HG03064 (cell line): ENCODE measurements around the gene ID1.
A peak's percentile ranks its signal among the peaks of the same experiment; 100 is the strongest.
"Not testable (repeated sequence)": the region's sequence is repeated elsewhere in the genome, so short reads cannot be mapped to it uniquely, and the experiment has no call there.

Experiments
- ATAC-seq: cut with Tn5 transposase; IDR thresholded peaks from one replicate; pipeline ENCODE4 v1.9.1; 2021; ENCODE audit warnings: low read depth; ENCODE audit not compliant: unreplicated experiment

ID1 gene

DNA sequence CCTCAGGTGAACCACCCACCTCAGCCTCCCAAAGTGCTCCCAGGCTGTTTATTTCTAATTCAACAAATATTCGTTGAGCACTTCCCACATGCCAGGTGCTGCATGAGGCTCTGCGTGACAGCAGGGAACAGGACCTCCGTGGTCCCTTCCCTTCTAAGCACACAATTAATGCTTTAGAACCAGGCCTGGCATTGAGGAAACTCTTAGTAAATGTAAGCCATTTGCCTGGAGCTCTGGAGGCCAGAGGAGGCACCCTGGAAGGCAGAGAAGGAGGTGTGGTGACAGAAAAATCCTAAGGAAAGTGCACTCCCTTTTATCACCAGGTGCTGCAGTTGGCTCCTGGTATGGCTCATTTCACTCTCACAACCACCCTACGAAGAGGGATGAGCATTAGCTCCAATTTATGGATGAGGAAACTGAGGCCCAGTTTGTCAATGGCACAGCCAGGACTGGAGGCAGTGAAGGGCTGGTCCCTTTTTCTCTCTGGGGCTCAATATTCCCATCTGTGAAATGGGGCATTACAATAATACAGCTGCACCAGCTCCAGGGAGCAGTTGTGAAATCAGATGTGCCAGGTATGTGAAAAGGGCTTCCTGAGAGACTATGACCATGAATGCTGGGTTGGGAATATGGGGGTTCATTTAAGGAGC lies 8.1 kb upstream of the ID1 start:
- ATAC-seq, result no peak

DNA sequence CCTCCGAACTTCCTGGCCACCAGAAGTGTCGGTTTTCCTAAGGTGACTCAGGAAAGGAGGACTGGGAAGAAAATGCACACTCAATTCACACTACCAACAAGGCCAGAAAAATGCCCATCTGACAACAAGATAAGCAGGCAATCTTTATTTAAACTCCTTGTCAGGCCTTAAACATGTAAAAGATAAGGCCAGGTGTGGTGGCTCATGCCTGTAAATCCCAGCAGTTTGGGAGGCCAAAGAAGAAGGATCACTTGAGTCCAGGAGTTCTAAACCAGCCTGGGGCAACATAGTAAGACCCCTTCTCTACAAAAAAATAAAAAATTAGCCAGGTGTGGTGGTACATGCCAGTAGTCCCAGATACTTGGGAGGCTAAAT lies 7.6 kb upstream of the ID1 start:
- ATAC-seq, result no peak

DNA sequence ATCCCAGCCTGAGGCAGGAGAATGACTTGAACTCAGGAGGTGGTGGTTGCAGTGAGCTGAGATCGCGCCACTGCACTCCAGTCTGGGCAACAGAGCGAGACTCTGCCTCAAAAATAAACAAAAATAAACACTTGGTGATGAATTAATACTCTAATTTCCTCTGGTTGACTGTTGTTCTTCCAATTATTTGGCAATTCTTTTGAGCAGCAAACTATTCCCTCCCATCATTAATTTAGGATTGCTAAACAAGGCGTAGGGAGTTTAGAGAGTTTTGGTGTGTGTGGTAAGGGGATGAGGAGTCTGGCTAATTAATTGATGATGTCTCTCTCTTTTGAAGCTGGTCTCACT lies 2.7 kb upstream of the ID1 start:
- ATAC-seq, result no peak

DNA sequence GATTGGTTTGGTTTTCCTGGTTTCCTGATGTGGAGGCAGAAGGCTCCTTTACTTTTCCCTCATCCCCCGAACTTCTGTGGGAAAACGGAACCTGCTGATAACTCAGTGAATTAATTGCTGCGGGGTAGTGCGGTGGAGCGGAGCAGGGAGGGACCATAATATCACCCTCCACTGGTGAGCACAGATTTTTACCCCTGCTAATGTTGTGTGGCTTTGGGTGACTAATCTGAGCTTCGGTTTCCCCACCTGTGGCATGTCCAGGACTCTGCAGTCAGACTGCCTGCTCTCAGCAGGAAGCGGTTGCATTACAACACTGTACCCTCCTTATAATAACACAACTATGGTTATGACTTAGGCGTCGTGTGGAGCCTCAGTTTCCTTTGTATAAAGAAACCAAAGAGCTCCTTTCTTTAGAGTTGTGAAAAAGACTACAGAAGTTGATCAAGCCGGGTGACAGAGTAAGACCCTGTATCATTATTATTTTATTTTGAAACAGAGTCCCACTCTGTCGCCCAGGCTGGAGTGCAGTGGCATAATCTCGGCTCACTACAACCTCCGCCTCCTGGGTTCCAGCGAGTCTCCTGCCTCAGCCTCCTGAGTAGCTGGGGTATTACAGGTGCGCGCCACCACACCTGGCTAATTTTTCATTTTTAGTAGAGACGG lies 2.2 kb upstream of the ID1 start:
- peak; percentile 59 for ATAC-seq

DNA sequence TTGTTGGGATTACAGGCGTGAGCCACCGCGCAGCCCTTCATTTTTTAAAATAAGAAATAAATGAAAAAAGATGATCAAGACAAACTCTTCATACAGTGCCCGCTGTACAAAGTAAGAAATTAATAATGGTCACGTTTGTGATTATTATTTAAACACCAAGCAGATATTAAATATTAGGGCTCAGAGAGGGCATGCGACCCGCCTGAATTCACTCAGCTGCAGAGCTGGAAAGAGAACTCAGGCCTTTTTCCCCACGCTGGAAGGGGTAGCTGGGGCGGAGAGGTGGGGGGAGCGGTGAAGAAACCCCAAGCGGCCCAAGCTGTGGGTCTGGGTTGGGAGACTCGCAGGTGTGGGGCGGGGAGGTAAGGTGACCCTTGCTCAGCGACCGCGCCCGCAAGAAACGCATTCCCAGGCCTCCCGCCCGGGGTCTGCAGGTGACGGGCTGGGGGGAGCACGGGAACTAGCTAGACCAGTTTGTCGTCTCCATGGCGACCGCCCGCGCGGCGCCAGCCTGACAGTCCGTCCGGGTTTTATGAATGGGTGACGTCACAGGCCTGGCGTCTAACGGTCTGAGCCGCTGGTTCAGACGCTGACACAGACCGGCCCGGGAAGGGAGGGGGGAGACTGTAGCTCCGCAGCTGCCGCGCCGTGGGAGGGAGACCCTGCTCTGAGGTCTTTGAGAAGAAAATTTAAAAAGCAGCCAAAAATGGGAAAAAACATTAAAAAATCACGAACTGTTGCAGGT lies 1.1 kb upstream of the ID1 start:
- no peak for ATAC-seq

DNA sequence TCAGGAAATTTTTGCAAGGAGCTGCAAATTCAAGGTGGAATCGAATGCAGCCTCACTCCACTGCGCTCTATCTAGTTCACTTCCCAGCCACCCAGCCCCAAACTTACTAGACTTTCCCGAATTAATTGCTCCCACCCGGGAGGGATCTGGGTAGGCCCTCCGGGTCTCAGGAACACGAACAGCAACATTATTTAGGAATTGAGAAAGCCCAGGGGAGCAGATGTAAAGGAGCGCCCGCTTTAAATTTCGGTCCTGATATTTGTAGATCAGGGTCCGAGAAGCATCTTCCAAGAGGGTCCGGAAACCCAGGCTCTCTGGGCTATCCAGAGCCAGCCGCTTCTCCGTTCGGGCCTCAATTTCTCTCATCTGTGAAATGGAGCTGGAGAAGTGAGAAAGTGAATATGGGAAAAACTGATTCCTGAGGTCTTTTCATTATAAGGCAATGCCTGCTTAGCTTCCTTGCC lies 490 bp upstream of the ID1 start:
- no peak for ATAC-seq

DNA sequence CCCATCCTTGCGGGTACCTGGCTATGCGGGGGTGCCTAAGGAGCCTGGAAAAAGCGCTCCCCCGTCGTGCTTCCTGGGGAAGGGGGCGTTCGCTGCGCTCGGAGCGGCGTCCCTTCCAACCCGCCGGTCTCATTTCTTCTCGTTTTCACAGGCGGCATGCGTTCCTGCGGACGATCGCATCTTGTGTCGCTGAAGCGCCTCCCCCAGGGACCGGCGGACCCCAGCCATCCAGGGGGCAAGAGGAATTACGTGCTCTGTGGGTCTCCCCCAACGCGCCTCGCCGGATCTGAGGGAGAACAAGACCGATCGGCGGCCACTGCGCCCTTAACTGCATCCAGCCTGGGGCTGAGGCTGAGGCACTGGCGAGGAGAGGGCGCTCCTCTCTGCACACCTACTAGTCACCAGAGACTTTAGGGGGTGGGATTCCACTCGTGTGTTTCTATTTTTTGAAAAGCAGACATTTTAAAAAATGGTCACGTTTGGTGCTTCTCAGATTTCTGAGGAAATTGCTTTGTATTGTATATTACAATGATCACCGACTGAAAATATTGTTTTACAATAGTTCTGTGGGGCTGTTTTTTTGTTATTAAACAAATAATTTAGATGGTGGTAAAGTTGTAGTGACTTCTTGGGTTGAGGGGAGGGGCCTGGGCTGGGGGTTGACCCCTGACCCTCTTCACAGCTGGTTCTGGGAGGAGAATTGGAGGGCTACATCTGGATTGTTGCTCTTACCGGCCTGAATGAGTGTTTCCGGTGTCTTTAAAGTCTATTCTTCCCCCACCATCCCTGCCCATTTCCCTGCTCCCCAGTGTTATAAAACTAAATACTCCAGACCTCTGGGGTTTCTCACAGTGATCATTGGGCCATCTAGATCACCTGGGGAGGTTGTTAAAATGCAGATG lies 1.1 kb downstream of the ID1 start:
- no peak for ATAC-seq

DNA sequence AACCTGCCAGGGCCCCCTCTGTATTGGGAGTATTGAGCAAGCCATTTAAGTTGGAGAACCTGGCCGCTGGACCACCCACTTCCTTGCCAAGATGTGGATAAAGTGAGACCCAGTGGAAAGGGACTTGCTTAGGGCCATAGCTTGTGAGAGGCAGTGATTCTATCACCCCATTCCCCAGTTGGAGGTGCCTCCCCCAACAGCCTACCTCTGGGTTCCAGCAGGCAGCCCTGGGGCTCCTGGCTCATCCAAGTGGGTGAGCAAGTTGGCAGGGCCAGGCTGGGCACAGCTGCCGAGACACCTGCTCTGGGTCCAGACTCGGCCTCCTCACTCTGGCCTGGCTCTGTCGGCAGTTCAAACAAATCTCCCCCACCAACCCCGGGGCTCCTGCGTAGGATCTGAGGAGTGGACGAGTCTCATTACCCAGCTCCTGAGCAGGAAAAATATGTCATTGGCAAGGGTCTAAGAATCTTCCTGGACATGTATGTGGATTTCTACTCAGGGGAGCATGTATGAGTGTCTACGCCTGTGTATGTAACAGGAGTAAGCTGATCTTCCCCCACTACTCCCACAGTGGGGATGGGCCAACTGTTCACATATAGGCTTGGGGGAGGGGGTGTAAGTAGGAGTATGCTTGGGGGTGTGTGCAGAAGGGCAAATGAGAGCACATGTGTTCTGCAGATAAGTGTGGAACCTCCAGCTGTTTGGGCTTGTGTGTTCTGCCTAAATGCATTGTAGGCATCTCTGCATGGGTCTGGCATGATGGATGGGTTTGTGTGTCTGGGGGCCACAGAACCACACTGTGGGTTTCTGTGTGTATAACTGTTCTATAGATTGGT lies 1.9 kb downstream of the ID1 start:
- no peak for ATAC-seq

DNA sequence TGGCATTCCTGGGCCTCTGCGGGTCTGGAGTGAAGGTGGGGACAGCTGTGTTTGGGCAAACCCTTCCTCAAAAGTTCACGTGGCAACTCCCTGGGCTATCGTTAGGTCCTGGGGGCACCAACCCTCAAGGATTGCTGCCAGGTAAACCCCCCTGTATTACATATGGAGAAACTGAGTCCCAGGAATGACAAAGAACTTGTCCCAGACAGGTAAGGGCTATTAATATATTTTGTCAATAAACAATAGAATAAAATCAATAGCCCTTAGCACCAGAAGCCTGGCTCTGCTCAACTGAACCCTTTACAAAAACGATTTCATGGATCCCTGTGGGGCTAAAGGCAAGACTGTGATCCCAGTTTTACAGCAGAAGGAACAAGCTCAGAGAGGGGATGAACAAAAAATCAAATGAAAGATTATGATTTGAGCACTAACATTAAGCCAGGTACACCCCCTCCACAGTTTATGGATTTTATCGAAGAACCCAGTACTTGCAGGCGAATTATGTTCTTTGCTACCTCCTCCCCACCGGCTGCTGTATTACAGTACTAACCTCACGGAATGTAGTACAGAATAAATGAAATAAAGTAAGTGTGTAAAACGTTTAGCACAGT lies 2.7 kb downstream of the ID1 start:
- ATAC-seq, result no peak

DNA sequence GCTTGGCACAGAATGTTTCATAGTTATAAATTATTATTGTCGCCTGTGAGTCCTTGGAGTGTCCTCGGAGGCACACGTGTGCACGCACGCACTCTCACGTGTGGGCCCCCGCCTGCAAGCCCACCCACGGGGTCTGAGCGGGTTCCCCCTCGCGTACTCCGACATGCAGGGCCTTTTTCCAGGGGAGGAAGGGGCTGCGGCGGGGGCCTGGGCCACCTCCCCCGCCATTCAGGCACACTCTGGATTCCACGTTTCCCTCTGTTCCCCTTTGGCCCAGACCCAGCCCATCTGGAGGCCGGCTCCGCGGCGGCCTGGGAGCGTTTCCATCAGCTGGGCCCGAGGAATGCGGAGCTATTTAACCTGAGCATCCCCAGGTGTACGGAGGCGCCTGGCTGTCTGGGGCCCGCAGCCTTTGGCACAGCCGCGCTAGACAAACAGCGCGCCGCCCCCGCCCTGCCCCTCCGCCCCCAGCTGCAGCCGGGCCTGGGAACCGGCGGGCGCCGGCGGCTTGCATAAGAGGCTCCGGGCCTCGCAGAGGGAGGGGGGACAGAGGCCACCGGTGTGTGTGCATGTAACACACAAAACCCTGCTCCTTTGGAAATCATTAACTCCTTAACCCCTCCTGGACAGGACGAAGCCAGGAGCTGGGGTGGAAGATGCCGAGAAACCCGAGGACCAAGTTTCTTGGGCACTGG lies 3.3 kb downstream of the ID1 start:
- no peak for ATAC-seq

DNA sequence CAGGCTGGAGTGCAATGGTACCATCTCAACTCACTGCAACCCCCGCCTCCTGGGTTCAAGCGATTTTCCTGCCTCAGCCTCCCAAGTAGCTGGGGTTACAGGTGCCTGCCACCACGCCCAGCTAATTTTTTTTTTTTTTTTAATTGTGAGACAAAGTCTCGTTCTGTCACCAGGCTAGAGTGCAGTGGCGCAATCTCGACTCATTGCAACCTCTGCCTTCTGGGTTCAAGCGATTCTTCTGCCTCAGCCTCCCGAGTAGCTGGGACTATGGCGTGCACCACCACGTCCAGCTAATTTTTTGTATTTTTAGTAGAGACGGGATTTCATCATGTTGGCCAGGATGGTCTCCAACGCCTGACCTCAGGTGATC lies 7.2 kb downstream of the ID1 start:
- not testable (repeated sequence) for ATAC-seq

DNA sequence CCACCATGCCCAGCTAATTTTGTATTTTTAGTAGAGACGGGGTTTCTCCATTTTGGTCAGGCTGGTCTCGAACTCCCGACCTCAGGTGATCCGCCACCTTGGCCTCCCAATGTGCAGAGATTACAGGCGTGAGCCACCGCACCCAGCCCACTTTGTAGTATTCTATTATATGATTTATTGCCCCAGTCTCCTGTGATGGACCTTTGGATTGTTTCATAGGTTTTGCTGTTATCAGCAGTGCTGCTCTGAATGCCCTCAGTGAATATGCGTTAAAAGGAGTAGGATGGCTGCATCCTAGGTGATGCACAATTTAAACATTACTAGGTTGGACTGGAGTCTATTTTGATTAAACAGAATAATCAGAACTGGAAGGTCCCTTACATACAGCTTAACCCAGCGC lies 10.3 kb downstream of the ID1 start:
- ATAC-seq, result no peak

DNA sequence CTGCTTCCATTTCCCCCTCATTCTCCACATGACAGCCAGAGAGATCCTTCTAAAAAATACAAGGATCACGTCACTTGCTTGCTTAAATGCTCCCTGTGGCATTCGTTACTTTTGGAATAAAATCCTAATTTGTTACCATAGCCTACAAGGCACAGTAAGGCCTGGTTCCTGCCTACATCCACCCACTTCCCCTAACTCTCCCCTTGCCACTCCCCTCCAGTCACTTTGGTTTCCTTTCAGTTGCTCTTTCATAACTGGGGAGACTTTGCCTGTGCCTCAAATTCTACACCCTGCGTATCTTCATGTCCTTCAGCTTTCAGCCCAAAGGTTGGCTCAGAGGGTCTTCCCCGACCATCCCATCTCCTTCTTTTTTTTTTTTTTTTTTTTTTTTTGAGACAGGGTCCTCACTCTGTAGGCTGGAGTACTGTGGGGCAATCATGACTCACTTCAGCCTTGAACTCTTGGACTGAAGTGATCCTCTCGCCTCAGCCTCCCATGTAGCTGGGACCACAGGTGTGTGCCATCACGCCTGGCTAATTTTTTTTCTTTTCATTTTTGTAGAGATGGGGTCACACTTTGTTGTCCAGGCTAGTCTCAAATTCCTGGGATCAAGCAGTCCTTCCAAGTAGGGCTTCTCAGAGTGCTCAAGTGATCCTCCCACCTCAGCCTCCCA lies 12.5 kb downstream of the ID1 start:
- ATAC-seq, result no peak

DNA sequence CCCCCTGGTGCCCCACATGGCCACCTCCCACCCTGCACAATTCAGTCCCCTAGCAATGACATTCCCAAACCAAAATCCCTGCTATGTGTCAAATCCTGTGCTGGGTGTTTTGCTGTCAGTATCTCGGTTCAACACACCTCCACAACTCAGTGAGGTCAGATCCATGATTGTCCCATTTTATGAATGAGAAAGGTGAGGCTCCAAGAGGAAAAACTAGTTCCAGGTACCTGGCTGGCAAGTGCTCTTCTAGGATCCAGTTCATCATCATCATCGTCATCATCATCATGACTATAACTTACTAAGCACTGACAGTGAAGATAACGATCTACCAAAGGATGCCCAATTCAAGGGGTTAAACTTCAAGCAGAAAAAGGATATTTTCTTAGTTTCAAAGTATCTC lies 15.2 kb downstream of the ID1 start:
- no peak for ATAC-seq

DNA sequence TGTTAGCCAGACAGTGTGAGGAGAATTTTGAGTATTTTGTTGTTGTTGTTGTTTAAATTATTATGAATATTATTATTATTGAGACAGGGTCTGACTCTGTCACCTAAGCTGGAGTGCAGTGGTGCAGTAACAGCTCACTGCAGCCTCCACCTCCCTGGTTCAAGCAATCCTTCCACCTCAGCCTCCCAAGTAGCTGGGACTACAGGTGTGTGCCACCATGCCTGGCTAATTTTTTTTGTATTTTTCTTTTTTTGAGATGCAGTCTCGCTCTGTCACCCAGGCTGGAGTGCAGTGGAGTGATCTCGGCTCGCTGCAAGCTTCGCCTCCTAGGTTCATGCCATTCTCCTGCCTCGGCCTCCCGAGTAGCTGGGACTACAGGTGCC lies 18.0 kb downstream of the ID1 start:
- not testable (repeated sequence) for ATAC-seq

DNA sequence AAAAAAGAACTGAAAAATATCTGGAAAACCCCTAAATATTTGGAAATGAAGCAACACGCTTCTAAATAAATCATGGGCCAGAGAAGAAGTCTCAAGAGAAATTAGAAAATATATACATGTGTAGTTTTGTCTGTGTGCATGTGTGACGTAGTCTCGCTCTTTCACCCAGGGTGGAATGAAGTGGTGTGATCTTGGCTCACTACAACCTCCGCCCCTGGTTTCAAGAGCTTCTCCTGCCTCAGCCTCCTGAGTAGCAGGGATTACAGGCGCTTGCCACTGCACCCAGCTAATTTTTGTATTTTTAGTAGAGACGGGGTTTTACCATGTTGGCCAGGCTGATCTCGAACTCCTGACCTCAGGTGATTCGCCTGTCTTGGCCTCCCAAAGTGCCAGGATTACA lies 21.4 kb downstream of the ID1 start:
- ATAC-seq, result not testable (repeated sequence)

DNA sequence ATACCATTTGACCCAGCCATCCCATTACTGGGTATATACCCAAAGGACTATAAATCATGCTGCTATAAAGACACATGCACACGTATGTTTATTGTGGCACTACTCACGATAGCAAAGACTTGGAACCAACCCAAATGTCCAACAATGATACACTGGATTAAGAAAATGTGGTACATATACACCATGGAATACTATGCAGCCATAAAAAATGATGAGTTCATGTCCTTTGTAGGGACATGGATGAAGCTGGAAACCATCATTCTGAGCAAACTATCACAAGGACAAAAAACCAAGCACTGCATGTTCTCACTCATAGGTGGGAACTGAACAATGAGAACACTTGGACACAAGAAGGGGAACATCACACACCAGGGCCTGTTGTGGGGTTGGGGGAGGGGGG lies 23.0 kb downstream of the ID1 start:
- ATAC-seq, result not testable (repeated sequence)

DNA sequence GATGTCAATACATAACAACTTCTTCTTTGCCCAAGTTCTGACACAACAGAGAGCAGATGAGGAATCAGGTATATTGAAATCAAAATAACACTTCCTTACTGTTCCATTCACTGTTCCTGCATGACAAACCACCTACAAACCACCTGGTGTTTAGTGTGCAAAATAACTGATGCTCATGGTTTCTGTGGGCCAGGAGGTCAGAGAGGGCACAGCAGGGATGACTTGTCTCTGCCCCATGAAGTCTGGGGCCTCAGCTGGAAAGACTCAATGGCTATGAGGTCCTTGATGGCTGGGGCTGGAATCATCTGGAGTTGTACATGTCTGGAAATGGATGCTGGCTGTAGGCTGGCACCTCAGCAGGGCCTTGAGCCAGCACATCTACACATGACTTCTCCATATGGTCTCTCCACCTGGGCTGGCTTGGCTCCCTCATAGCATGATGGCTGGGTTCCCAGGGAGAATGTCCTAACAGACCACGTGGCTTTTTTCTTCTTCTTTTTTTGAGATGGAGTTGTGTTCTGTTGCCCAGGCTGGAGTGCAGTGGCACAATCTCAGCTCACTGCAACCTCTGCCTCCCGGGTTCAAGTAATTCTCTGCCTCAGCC lies 25.2 kb downstream of the ID1 start:
- ATAC-seq, result no peak
